Body of pancreas (tissue), 4 donors: Measurements from ENCODE around the gene CFAP53. TPM values are rescaled to one million over a fixed set of nuclear protein-coding genes. Genes with fewer than 3 reads are reported as not detected.

Experiments
- ATAC-seq: fragments of 150-250 bp; one replicate; pipeline ENCODE4 v1.9.1; 2016
- DNase-seq, 4 donors: peaks; one replicate each; pipeline ENCODE4 v3.0.0-alpha.2; 2019
- H3K27ac ChIP-seq, 4 donors: fragments of 200-600 bp; sonication (generic); 1 replicate in 3 of 4; 2 replicates in 1 of 4; pipeline versions ENCODE4 v1.5.1 to v1.6.1; 2016 to 2019; ENCODE audit warnings: mild to moderate bottlenecking in 1 of 4, mixed read lengths in 1 of 4, moderate library complexity in 1 of 4
- H3K27me3 ChIP-seq, 2 donors: fragments of 200-600 bp; sonication (generic); one replicate each; pipeline ENCODE4 v1.6.0; 2016; ENCODE audit warnings: mild to moderate bottlenecking in 1 of 2
- H3K36me3 ChIP-seq, 2 donors: fragments of 200-600 bp; sonication (generic); replicated peaks in 1 of 2; 2 replicates each; pipeline ENCODE4 v1.5.1; 2016; ENCODE audit warnings: low read depth in 2 of 2; ENCODE audit not compliant: insufficient read depth in 1 of 2
- H3K4me1 ChIP-seq: fragments of 200-600 bp; sonication (generic); one replicate; pipeline ENCODE4 v1.6.0; 2016
- H3K4me3 ChIP-seq, 2 donors: fragments of 200-600 bp; sonication (generic); 1 replicate in 1 of 2; 2 replicates in 1 of 2; pipeline ENCODE4 v1.5.1; 2016 to 2019
- H3K9me3 ChIP-seq, 3 donors: fragments of 200-600 bp; sonication (generic); 1 replicate in 2 of 3; 2 replicates in 1 of 3; pipeline ENCODE4 v1.5.1; 2016
- CTCF ChIP-seq, 7 experiments: fragments of 450-650 bp in 4 of 7; fragments of 200-600 bp in 3 of 7; sonication (generic) in 3 of 7; IDR thresholded peaks; one replicate each; pipeline ENCODE4 v1.5.1; 2016 to 2019; ENCODE audit warnings: antibody characterized with exemption in 7 of 7
- POLR2A ChIP-seq, 3 donors: fragments of 450-650 bp; IDR thresholded peaks; one replicate each; pipeline ENCODE4 v1.6.1; 2016; ENCODE audit warnings: antibody characterized with exemption in 3 of 3, mild to moderate bottlenecking in 2 of 3
- WGBS, 2 donors: methylation state at CpG; one replicate each; pipeline ENCODE4 v1.1.5; 2017; 5-methylcytosine and 5-hydroxymethylcytosine counted together
- intact Hi-C: fragments of 100-400 bp; cut with DNase I; formaldehyde crosslinking; loops from one replicate; pipeline ENCODE4 v1.15.1; 2023
- total RNA-seq, 2 donors: library from RNA; depleted of rRNA; stranded (reverse); fragments of >200 nt; gene quantifications; one replicate each; pipeline ENCODE4 v1.1.0, GENCODE V29; 2016

CFAP53 gene
- total RNA-seq, 2 donors from 2014 or later: 0.78 to 1.3 TPM

GRCh38 chr18:50277942-50278341 is 11.6 kb upstream of the CFAP53 start:
- 84 to 87% methylated on average over 6 of the region's 6 CpGs for WGBS, 2 donors
- no peaks in the 10 kb centered on the region for H3K27me3 ChIP-seq
- H3K4me3 ChIP-seq: no peak overlapping the region
- peaks cover 28 to 34% of the 10 kb centered on the region in 2 donors for H3K36me3 ChIP-seq
- DNase-seq (no peak), ATAC-seq (no peak)
- TF ChIP-seq CTCF (IDR thresholded peaks at IDR 0.05) (no peak), POLR2A (IDR thresholded peaks at IDR 0.05) (no peak)
- no peaks in the 10 kb centered on the region for H3K9me3 ChIP-seq
- H3K4me1 ChIP-seq: peaks cover 28% of the 10 kb centered on the region
- intact Hi-C loops: no loop called here
- H3K27ac ChIP-seq: no peak overlapping the region

- H3K4me3 ChIP-seq: no peak overlapping the region
- H3K9me3 ChIP-seq: no peaks in the 10 kb centered on the region
- no peak overlapping the region for H3K27ac ChIP-seq
- peaks cover 21% of the 10 kb centered on the region for H3K4me1 ChIP-seq
- no peak for ATAC-seq
- peaks cover 28 to 39% of the 10 kb centered on the region in 2 donors for H3K36me3 ChIP-seq
- 63 to 83% methylated on average over 4 of the region's 4 CpGs for WGBS, 2 donors
- no peak for DNase-seq
- intact Hi-C loops: no loop called here
- TF ChIP-seq POLR2A (IDR thresholded peaks at IDR 0.05) (no peak), CTCF (IDR thresholded peaks at IDR 0.05) (no peak)
- H3K27me3 ChIP-seq: no peaks in the 10 kb centered on the region
Measured at GRCh38 chr18:50276452-50276851, 10.2 kb upstream of the CFAP53 start.

- Histone ChIP-seq H3K27ac (no peak overlapping the region), H3K27me3 (no peaks in the 10 kb centered on the region), H3K36me3 (peaks cover 28 to 44% of the 10 kb centered on the region in 2 donors), H3K9me3 (no peaks in the 10 kb centered on the region), H3K4me3 (no peak overlapping the region), H3K4me1 (peaks cover 19% of the 10 kb centered on the region)
- 94% methylated on average over 18 to 19 of the region's 19 CpGs for WGBS, 2 donors
- intact Hi-C loops: no loop called here
- TF ChIP-seq POLR2A (IDR thresholded peaks at IDR 0.05) (no peak), CTCF (IDR thresholded peaks at IDR 0.05) (no peak)
- DNase-seq (no peak), ATAC-seq (no peak)
Measured at GRCh38 chr18:50275503-50276036, 9.3 kb upstream of the CFAP53 start.

- intact Hi-C loops: no loop called here
- TF ChIP-seq CTCF (IDR thresholded peaks at IDR 0.05) (no peak), POLR2A (IDR thresholded peaks at IDR 0.05) (no peak)
- DNase-seq: no peak
- Histone ChIP-seq H3K4me3 (no peak overlapping the region), H3K9me3 (no peaks in the 10 kb centered on the region), H3K4me1 (peaks cover 12% of the 10 kb centered on the region), H3K27ac (no peak overlapping the region), H3K36me3 (peaks cover 28 to 44% of the 10 kb centered on the region in 2 donors), H3K27me3 (no peaks in the 10 kb centered on the region)
- no peak for ATAC-seq
- 94 to 96% methylated on average over 9 to 10 of the region's 10 CpGs for WGBS, 2 donors
Measured at GRCh38 chr18:50274941-50275340, 8.6 kb upstream of the CFAP53 start.

- WGBS, 2 donors: 94 to 95% methylated on average over 11 to 17 of the region's 17 CpGs
- no peaks in the 10 kb centered on the region for H3K27me3 ChIP-seq
- no peak overlapping the region for H3K4me3 ChIP-seq
- no peak overlapping the region for H3K27ac ChIP-seq
- peaks cover 3% of the 10 kb centered on the region for H3K4me1 ChIP-seq
- no peak for DNase-seq
- H3K9me3 ChIP-seq: no peaks in the 10 kb centered on the region
- intact Hi-C loops: no loop called here
- H3K36me3 ChIP-seq: peaks cover 28 to 46% of the 10 kb centered on the region in 2 donors
- TF ChIP-seq POLR2A (IDR thresholded peaks at IDR 0.05) (no peak), CTCF (IDR thresholded peaks at IDR 0.05) (no peak)
- ATAC-seq: no peak
Measured at GRCh38 chr18:50274044-50274442, 7.7 kb upstream of the CFAP53 start.
